Measurements from ENCODE around the gene RPS6KC1.
A peak's percentile ranks its signal among the peaks of the same experiment; 100 is the strongest.
"Not testable (repeated sequence)": the region's sequence is repeated elsewhere in the genome, so short reads cannot be mapped to it uniquely, and the experiment has no call there.

The RPS6KC1 gene

DNA sequence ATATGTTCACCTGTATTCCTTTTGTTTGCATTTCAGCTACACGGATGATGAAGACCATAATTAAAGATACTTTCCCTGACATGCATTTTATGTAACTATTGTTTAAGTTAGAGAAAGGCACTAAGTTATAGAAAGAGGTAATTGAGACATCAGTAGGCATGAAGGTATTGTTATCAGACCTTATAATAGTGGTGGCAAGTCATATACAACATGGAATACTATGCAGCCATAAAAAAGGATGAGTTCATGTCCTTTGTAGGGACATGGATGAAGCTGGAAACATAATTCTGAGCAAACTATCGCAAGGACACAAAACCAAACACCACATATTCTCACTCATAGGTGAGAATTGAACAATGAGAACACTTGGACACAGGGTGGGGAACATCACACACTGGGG, 109.4 kb downstream of the RPS6KC1 start:
- not testable (repeated sequence) for DNase-seq

GRCh38 chr1:213162338-213162737, 111.3 kb downstream of the RPS6KC1 start:
- no peak for DNase-seq

DNA sequence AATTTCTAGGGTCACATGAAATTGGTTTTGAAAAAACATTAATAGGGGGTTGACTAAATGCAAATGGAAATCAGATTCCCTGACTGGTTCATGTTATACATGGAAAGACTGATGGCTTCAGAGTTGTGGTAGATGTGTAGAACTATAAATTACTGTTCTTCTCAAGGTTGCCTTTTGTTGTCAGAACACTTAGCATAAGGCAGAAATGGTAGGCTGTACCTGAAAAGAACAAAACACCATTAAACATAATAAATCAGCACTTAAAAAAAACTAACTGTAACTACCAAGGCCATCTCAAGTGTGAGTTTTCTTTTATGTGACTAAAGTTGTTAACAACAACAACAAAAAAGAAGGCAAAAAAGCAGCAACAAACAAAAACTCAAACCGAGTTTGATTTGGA, 111.8 kb downstream of the RPS6KC1 start:
- DNase-seq, result no peak

DNA sequence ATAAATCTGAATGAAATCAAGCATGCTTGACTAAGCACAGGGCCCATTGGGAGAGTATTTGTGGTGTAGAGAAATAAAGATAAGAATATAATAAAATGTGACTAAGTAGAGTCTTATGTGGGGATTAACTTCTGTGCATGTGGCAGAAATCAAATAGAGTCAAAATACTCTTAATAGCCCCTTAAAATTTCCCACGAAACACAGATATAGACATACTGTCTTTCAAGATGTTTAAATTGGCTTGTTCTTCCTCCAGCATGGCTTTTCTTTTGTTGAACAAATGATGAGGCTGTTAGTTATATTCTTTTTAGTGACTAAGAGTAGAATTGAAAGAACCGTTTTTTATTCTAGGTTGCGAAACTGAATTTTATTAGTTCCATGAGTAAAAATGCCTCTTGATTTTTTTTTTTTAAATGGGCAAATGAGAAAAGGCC, 112.3 kb downstream of the RPS6KC1 start:
- DNase-seq, result no peak

DNA sequence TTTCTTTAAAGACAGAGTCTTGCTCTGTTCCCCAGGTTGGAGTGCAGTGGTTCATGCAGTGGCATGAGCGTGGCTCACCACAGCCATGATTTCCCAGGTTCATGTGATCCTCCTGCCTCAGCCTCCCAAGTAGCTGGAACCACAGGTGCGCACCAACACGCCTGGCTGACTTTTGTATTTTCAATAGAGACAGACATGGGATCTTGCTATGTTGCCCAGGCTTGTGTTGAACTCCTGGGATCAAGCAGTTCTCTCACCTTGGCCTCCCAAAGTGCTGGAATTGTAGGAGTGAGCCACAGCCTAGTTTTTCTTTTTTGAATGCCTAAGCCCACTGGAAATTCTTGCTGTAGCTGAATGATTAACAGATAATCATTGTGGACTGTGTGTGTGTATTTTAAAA, 113.5 kb downstream of the RPS6KC1 start:
- no peak for DNase-seq

- DNase-seq, result no peak
Measured at GRCh38 chr1:213166852-213167251, 115.8 kb downstream of the RPS6KC1 start.

GRCh38 chr1:213171711-213172110, 120.7 kb downstream of the RPS6KC1 start:
- DNase-seq, result no peak

- DNase-seq, result peak; percentile 13
Measured at GRCh38 chr1:213176341-213176740, 125.3 kb downstream of the RPS6KC1 start.

GRCh38 chr1:213179784-213180183, 128.7 kb downstream of the RPS6KC1 start:
- DNase-seq, result no peak

- DNase-seq, result no peak
Measured at GRCh38 chr1:213180833-213181232, 129.8 kb downstream of the RPS6KC1 start.

GRCh38 chr1:213183036-213183672, 132.1 kb downstream of the RPS6KC1 start:
- no peak for DNase-seq

GRCh38 chr1:213186168-213186567, 135.1 kb downstream of the RPS6KC1 start:
- no peak for DNase-seq

- no peak for DNase-seq
Measured at GRCh38 chr1:213192026-213192425, 141.0 kb downstream of the RPS6KC1 start.

DNA sequence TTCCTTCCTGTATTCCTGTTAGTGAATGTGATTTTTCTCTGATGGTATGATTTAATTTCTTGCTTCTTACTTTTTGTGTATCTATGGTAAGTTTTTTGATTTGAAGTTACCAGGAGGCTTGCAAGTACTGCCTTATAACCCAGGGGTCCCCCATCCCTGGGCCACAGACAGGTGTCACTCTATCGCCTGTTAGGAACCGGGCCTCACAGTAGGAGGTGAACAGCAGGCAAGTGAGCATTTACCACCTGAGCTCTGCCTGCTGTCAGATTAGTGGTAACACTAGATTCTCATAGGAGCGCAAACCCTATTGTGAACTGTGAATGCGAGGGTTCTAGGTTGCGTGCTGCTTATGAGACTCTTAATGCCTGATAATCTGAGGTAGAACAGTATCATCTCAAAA, 143.3 kb downstream of the RPS6KC1 start:
- no peak for DNase-seq

GRCh38 chr1:213194855-213195254, 143.8 kb downstream of the RPS6KC1 start:
- DNase-seq, result no peak

GRCh38 chr1:213196328-213197054, 145.4 kb downstream of the RPS6KC1 start:
- not testable (repeated sequence) for DNase-seq

DNA sequence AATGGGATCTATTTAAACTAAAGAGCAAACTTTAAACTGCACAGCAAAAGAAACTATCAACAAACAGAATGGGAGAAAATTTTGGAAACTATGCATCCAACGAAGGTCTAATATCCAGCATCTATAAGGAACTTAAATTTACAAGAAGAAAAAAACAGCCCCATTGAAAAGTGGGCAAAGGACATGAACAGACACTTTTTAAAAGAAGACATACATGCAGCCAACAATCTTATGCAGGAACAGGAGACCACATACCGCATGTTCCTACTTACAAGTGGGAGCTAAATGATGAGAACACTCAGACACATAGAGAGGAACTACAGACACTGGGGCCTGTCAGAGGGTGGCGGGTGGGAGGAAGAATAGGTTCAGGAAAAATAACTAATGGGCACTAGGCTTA, 149.6 kb downstream of the RPS6KC1 start:
- DNase-seq, result no peak

- DNase-seq, result no peak
Measured at GRCh38 chr1:213201380-213202155, 150.5 kb downstream of the RPS6KC1 start.

DNA sequence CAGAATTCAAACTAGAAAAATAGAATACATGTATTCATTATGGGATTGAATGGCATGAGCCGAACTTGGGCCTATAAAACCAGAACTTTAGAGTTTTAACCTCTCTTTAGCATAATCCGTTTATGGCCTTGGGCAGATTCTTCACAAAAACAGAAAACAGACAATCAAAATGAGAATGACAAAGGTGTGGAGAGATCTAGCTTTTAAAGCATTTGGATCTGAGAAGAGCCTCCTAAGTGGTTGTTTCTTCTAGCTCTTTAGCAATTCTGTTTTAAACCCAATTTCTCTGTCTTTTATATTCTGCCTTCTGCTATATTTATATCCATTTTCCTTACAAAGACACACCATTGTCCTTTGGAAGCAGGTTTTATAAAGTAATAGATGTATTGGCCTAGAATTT, 160.2 kb downstream of the RPS6KC1 start:
- no peak for DNase-seq

DNA sequence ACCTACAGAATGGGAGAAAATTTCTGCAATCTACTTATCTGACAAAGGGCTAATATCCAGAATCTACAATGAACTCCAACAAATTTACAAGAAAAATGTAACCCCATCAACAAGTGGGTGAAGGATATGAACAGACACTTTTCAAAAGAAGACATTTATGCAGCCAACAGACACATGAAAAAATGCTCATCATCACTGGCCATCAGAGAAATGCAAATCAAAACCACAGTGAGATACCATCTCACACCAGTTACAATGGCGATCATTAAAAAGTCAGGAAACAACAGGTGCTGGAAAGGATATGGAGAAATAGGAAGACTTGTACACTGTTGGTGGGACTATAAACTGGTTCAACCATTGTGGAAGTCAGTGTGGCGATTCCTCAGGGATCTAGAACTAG, 168.0 kb downstream of the RPS6KC1 start:
- not testable (repeated sequence) for DNase-seq

GRCh38 chr1:213221209-213221608, 170.2 kb downstream of the RPS6KC1 start:
- no peak for DNase-seq

- no peak for DNase-seq
Measured at GRCh38 chr1:213227458-213227857, 176.4 kb downstream of the RPS6KC1 start.

- DNase-seq, result no peak
Measured at GRCh38 chr1:213231795-213232231, 180.8 kb downstream of the RPS6KC1 start.

DNA sequence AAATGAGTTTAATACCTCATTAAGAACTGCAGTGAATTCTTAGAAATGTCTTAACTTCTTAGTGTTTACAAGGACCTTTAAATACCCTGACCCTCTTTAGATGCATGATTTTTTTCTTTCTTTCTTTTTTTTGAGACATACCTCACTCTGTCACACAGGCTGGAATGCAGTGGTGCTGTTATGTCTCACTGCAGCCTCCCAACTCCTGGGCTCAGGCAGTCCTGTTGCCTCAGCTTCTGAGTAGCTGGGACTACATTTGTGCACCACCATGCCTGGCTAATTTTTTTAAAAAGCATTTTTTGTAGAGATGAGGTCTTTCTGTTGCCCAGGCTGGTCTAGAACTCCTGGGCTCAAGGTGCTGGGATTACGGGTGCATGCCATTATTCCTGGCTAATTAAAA, 191.8 kb downstream of the RPS6KC1 start:
- no peak for DNase-seq

Data from activated CD4-positive, alpha-beta T cell treated with anti-CD3 and anti-CD28 coated beads, Interleukin-10, Interleukin-2, amounts not matched to agents 100 ng/mL and 50 ng/mL, durations not matched to agents 16 hours and 8 hours (primary cell).